Activated CD8-positive, alpha-beta T cell treated with anti-CD3 and anti-CD28 coated beads, Interleukin-2, amount 10 ng/mL, durations not matched to agents 7 days and 5 days (primary cell): ENCODE data around the gene HES6. TPM values are rescaled to one million over a fixed set of nuclear protein-coding genes. Genes with fewer than 3 reads are reported as not detected.
"Not testable (repeated sequence)": the region's sequence is repeated elsewhere in the genome, so short reads cannot be mapped to it uniquely, and the experiment has no call there.

ENCODE experiments used
- ATAC-seq: fragments of 150-1000 bp; cut with Tn5 transposase; one replicate; pipeline ENCODE4 v1.10.0; 2021; ENCODE audit warnings: moderate library complexity
- CTCF ChIA-PET: fragments of 350-600 bp; sonication (Branson Sonifier 250); formaldehyde crosslinking; loops from one replicate; lab custom pipeline; 2021; ENCODE audit warnings: antibody characterized with exemption; lab: Charles Lee
- POLR2A ChIA-PET: fragments of 350-600 bp; sonication (Branson Sonifier 250); formaldehyde crosslinking; loops from one replicate; lab custom pipeline; 2021; ENCODE audit warnings: antibody characterized with exemption; lab: Charles Lee
- DNase-seq: peaks from one replicate; pipeline ENCODE4 v3.0.0-alpha.2; 2020
- H3K27ac Mint-ChIP-seq: one replicate; pipeline ENCODE4 v1.8.0; 2021; ENCODE audit warnings: mild to moderate bottlenecking, mixed read lengths
- H3K27me3 Mint-ChIP-seq: one replicate; pipeline ENCODE4 v1.8.0; 2021; ENCODE audit warnings: low read depth, mixed read lengths
- H3K36me3 Mint-ChIP-seq: one replicate; pipeline ENCODE4 v1.8.0; 2021; ENCODE audit warnings: low read depth, mixed read lengths
- H3K4me1 Mint-ChIP-seq: one replicate; pipeline ENCODE4 v1.8.0; 2021; ENCODE audit warnings: low read depth, mixed read lengths
- H3K4me3 Mint-ChIP-seq: one replicate; pipeline ENCODE4 v1.8.0; 2021; ENCODE audit warnings: mild to moderate bottlenecking, mixed read lengths
- H3K9me3 Mint-ChIP-seq: one replicate; pipeline ENCODE4 v1.8.0; 2022; ENCODE audit warnings: mixed read lengths; ENCODE audit not compliant: insufficient read depth
- total RNA-seq, 2 experiments: library from RNA; stranded (reverse); gene quantifications; one replicate each; pipeline ENCODE4 v1.2.3, GENCODE V29; 2021

Gene HES6
- total RNA-seq, 2 experiments from 2014 or later: 4.7 to 4.8 TPM

DNA sequence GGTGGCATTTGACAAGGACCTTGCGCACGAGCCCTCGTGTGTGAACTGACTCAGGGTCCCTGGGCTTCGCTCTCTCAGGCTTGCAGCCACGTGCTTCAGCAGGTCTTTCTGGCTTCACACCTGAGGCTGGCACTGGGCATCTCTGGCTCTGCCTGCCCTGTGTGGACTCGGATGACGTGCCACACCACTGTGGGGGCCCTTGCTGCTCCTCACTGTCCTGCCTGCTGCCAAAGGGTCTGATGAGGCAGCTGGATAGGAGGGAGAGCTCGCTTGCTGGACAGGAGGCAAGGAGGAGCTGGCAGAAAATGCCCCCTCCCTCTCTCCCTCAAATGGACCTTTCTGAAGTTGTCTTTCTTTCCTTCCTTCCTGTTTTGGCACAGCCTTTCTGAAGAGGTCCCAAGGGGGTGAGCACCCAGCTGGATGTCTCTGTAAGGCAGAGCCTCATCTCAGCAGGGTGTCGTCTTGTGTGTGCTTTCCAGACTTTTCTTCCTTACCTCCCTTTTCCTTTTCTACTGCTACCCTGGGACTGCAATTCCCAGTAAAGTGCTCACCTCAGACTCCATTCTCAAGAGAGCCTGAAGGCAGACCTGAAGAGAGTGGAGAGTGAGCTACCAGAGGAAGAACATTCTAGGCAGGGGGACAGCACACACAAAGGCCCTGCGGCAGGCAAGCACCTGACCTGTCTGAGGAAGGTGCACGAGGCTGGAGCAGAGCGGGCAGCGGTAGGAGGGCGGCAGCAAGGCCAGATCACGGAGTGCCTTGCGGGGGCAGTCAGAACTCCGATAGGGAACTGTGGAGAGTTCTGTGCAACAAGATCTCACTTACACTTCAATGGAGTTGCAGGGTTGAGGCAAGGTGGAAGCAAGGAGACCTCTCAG is 43.3 kb upstream of the HES6 start:
- Mint-ChIP-seq H3K27ac (no peak overlapping the region), H3K4me1 (peaks cover 30% of the 10 kb centered on the region), H3K9me3 (no peaks in the 10 kb centered on the region), H3K36me3 (no peaks in the 10 kb centered on the region), H3K27me3 (no peaks in the 10 kb centered on the region), H3K4me3 (no peak overlapping the region)
- ATAC-seq (no peak), DNase-seq (no peak)
- ChIA-PET POLR2A (no interaction called here), CTCF (interaction anchor here (1.4 to 4.3 kb wide), 2 partner anchors 19 to 313 kb away, joined by 3 to 19 read pairs; no protein-coding TSS in a partner anchor)

DNA sequence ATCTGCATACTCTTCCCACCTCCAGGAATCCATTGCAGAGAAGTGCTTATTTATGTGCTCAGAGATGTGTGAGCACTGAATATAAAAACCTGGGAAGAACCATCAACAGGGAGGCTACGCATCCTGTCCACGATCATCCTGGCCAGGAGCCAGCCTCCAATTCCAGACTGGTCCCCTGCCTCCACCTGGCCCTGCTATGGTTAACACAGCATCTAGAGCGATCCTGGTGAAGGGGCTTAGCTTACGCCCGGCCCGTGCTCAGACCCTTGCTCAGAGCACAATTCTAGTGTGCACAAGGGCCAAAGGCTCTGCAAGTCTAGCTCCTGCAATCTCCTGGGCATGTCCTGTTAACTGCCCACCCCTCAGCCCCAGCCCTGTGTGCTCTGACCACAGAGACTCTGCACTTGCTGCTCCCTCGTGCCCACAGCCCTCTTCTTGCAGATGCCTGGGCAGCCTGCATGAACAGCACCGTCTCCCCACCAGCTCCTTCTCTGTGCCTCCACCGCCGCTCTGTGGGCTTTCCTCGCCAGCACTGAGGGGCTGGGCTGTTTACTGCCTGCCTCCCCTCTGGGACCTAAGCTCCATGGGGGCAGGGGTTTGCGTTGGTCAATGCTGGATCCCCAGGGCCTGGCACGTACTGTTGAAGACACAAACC is 42.1 kb upstream of the HES6 start:
- DNase-seq (no peak), ATAC-seq (no peak)
- Mint-ChIP-seq H3K9me3 (no peaks in the 10 kb centered on the region), H3K27ac (no peak overlapping the region), H3K4me1 (peaks cover 22% of the 10 kb centered on the region), H3K36me3 (no peaks in the 10 kb centered on the region), H3K4me3 (no peak overlapping the region), H3K27me3 (no peaks in the 10 kb centered on the region)
- ChIA-PET POLR2A (no interaction called here), CTCF (interaction anchor here (1.8 kb wide), 1 partner anchor 19 kb away, joined by 5 read pairs; no protein-coding TSS in a partner anchor)

DNA sequence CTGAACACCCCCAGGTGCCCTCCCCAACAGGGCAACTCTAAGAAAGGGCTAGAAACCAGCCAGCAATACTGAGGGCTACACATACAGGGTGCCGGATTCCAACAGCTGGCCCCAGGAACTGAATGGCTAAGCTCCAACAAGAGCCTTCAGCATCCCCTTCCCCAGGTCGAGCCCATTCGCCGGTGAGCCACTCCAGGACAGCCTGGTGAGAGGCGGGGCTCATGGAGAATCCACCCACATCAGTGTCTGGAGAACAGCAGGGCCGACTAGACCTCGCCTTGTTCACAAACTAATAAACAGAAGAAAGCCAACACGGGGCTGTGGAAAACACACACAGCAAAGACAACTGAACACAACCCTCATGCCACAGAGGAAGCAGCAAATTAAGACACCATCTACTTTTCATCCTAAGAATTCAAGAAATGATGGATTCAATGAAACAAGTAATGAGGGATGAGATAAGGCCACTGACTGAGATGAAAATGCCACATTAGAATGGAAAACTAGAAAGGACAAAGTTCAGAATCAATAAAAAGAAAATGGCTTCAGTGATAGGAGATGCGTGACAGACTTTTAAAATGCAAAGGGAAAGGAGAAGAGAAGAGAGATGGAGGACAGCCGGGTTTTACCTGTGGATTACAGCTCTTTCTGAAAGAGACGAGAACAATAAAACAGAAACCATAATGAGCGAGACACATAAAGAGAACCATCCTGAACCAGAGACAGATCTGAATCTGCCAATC is 40.4 kb upstream of the HES6 start:
- DNase-seq (no peak), ATAC-seq (no peak)
- CTCF ChIA-PET: interaction anchor here (1.8 kb wide), 1 partner anchor 17 kb away, joined by 5 read pairs; no protein-coding TSS in a partner anchor
- H3K27me3 Mint-ChIP-seq: no peaks in the 10 kb centered on the region
- H3K27ac Mint-ChIP-seq: no peak overlapping the region
- H3K36me3 Mint-ChIP-seq: peaks cover 6% of the 10 kb centered on the region
- POLR2A ChIA-PET: no interaction called here
- peaks cover 10% of the 10 kb centered on the region for H3K4me1 Mint-ChIP-seq
- H3K9me3 Mint-ChIP-seq: no peaks in the 10 kb centered on the region
- H3K4me3 Mint-ChIP-seq: no peak overlapping the region

DNA sequence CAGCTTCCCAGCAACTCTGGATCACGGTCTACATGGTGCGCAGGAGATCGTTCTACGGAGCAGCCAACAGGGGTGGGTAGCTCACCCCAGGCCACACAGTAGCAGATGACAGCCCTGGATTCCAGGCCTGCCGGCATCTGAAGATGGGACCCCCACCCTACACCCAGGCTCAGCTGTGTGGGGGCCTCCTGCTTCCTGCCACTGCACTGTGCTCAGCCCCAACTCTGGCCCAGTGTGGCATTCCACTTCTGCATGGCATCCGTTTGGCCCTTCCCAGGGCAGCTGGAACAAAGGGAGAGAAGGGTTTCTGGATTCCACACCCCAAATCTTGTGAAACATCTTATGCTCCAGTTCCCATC is 39.5 kb upstream of the HES6 start:
- no peak for DNase-seq
- Mint-ChIP-seq H3K36me3 (peaks cover 14% of the 10 kb centered on the region), H3K27me3 (no peaks in the 10 kb centered on the region), H3K4me3 (no peak overlapping the region), H3K27ac (no peak overlapping the region), H3K4me1 (peaks cover 10% of the 10 kb centered on the region), H3K9me3 (no peaks in the 10 kb centered on the region)
- POLR2A ChIA-PET: no interaction called here
- no peak for ATAC-seq
- CTCF ChIA-PET: interaction anchor here (1.1 kb wide), 1 partner anchor 16 kb away, joined by 3 read pairs; no protein-coding TSS in a partner anchor

DNA sequence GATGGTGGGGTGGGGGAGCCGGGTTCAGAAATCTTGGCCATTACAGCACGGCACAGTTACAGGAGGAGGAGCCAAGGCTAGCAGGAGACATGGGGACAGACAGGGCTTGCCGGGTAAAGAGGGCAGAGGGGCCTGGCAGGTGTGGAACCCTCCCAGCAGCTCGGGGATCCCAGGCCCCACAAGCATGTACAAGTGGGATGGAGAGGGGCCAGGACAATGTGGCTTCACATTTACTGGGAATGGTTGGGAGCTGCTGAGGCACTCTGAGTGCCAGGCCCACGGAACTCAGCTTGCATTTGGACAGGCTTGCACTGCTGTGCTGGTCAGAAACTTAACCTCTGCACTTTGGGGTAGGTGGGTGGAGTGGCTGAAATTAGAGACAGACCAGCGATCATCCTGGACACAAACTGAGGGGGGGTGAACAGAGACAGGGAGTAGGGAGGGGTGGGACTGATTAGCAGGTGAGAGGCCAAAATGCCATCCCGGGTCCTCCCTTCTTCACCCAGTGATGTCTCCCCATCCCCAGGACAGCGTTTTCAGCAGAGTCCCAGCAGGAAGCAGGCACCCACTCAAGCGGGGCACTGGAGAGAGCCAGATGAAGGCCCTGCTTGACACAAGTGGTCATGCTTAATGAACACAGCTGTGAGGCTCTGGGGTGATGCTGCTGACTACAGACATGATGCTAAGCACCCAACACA is 38.9 kb upstream of the HES6 start:
- no peak for ATAC-seq
- CTCF ChIA-PET: interaction anchor here (0.9 to 1.1 kb wide), 2 partner anchors 10 to 16 kb away, joined by 3 read pairs; no protein-coding TSS in a partner anchor
- Mint-ChIP-seq H3K9me3 (no peaks in the 10 kb centered on the region), H3K4me3 (no peak overlapping the region), H3K27ac (no peak overlapping the region), H3K27me3 (no peaks in the 10 kb centered on the region), H3K36me3 (peaks cover 16% of the 10 kb centered on the region), H3K4me1 (peaks cover 10% of the 10 kb centered on the region)
- no peak for DNase-seq
- POLR2A ChIA-PET: no interaction called here

DNA sequence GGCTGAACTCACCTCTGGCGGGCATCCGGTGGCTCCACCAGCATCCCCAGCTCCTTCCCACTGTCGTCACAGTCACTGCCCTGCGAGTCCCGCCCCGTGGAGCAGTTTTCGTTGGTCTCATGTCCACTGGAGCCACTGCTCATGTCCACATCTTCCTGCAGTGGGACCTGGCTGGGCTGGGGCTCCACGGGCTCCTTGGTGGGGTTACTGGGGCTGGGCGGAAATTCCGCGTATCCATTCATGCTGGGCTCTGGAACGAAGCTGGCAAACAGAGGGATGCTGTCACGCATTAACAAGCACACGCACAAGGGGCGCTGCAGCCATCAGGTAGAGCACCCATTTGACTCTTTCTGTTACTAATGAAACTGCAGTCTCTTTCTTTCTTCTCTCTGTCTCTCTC is 37.9 kb upstream of the HES6 start:
- no peak for ATAC-seq
- H3K27me3 Mint-ChIP-seq: no peaks in the 10 kb centered on the region

DNA sequence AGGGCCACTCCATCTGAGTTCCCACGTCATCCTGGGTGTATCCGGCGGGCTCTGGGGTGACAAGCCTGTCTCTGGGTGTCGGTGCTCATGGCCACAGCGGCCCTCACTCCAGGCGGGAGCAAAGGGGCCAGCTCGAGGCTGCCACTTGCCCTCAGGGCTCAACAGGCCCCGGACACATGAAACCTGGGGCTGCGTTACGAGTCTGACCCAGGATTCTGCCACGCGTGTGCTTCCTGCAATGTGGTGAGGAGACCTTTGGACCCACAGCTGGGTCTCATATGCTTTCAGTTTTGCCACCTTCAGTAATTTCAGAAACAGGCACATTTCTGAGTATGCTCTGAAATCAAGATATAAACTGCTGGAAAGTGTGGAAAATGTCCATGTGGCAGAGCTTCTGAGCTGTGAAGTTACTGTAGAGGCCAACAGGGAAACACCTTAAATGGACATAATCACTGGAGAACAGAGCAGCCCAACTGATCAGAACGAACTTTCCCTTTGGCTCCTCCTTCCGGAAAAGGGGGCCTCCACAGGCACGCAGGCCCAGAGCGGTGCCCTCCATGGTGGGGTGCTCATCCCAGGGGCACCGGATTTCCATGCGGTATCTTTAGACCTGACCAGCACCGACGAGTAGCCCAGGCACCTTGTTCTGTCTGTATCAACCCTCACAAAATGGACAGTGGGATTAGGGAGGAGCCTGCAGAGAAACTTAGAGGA is 34.5 kb upstream of the HES6 start:
- Mint-ChIP-seq H3K27me3 (no peaks in the 10 kb centered on the region), H3K27ac (no peak overlapping the region), H3K36me3 (peaks cover 27% of the 10 kb centered on the region), H3K9me3 (no peaks in the 10 kb centered on the region), H3K4me3 (no peak overlapping the region), H3K4me1 (no peaks in the 10 kb centered on the region)
- CTCF ChIA-PET: interaction anchor here (2.0 to 2.7 kb wide), 2 partner anchors 11 kb away, joined by 13 to 15 read pairs; no protein-coding TSS in a partner anchor
- ATAC-seq (no peak), DNase-seq (no peak)
- POLR2A ChIA-PET: no interaction called here

More for the DNA sequence above, 37.9 kb upstream of the HES6 start:
- DNase-seq: no peak
- POLR2A ChIA-PET: no interaction called here
- CTCF ChIA-PET: interaction anchor here (0.9 kb wide), 1 partner anchor 12 kb away, joined by 3 read pairs; no protein-coding TSS in a partner anchor
- H3K4me3 Mint-ChIP-seq: no peak overlapping the region
- no peak overlapping the region for H3K27ac Mint-ChIP-seq
- H3K4me1 Mint-ChIP-seq: peaks cover 10% of the 10 kb centered on the region
- peaks cover 19% of the 10 kb centered on the region for H3K36me3 Mint-ChIP-seq
- H3K9me3 Mint-ChIP-seq: no peaks in the 10 kb centered on the region

DNA sequence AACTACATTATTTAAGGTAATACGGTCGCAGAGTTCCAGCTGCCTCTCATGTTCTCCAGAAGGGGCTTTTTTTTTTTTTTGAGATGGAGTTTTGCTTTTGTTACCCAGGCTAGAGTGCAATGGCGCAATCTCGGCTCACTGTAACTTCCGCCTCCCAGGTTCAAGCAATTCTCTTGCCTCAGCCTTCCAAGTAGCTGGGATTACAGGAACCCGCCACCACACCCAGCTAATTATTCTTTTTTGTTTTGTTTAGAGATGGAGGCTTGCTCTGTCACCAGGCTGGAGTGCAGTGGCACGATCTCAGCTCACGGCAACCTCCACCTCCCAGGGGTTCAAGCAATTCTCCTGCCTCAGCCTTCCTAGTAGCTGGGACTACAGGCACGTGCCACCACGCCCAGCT is 33.6 kb upstream of the HES6 start:
- H3K27ac Mint-ChIP-seq, H3K9me3 Mint-ChIP-seq, POLR2A ChIA-PET, H3K4me3 Mint-ChIP-seq, H3K27me3 Mint-ChIP-seq, DNase-seq, H3K4me1 Mint-ChIP-seq, ATAC-seq: not testable (repeated sequence)
- CTCF ChIA-PET: interaction anchor here (2.7 kb wide), 1 partner anchor 10 kb away, joined by 13 read pairs; no protein-coding TSS in a partner anchor
- peaks cover 27% of the 10 kb centered on the region for H3K36me3 Mint-ChIP-seq

DNA sequence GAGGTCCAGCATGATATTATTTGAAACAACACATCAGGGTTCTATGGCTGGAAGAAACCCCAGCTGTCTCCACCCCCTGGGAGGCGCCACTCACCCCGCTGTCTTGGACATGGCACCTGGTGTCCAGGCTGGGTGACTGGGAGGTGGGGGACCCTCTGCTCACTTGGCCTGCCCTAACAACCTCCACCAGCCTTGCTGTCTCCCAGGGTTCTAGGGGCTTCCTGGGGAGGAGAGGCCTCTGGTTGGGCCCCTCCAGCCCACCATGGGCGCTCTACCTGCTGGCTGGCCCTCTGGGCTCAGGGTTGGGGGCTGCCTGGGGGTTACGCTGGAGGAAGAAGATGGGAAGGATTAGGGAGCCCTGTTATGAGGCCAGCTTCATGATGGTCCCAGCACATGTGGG is 32.3 kb upstream of the HES6 start:
- peaks cover 34% of the 10 kb centered on the region for H3K36me3 Mint-ChIP-seq
- no peak overlapping the region for H3K27ac Mint-ChIP-seq
- ChIA-PET CTCF (interaction anchor here (2.7 kb wide), 1 partner anchor 8 kb away, joined by 13 read pairs; no protein-coding TSS in a partner anchor), POLR2A (interaction anchor here (0.7 kb wide), 1 partner anchor 9 kb away, joined by 3 read pairs; no protein-coding TSS in a partner anchor)
- no peaks in the 10 kb centered on the region for H3K27me3 Mint-ChIP-seq
- H3K4me1 Mint-ChIP-seq: no peaks in the 10 kb centered on the region
- no peak overlapping the region for H3K4me3 Mint-ChIP-seq
- ATAC-seq (no peak), DNase-seq (no peak)
- H3K9me3 Mint-ChIP-seq: no peaks in the 10 kb centered on the region

DNA sequence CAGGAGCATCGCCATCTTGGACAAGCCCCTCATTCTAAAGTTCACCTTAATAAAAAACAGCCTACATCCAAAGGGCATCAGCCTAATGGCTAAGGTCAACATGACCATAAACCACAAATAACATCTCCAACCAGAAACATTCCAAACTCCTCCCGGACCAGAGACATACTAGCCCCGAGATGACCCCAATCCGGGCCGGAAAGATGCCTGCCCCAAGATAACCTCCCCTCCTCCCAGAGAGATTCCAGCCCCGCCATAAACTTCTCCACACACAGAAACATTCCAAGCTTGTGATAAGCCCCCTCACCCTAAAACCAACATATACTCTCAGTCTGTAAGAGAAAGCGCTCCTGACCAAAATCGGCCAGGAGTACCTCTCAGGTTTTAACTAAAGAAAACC is 31.8 kb upstream of the HES6 start:
- ChIA-PET CTCF (interaction anchor here (2.7 kb wide), 1 partner anchor 8 kb away, joined by 13 read pairs; no protein-coding TSS in a partner anchor), POLR2A (interaction anchor here (0.7 kb wide), 1 partner anchor 8 kb away, joined by 3 read pairs; no protein-coding TSS in a partner anchor)
- DNase-seq, H3K27ac Mint-ChIP-seq, H3K9me3 Mint-ChIP-seq, H3K27me3 Mint-ChIP-seq, H3K4me1 Mint-ChIP-seq, ATAC-seq, H3K4me3 Mint-ChIP-seq: not testable (repeated sequence)
- peaks cover 35% of the 10 kb centered on the region for H3K36me3 Mint-ChIP-seq
